Activated CD4-positive, alpha-beta memory T cell treated with anti-CD3 and anti-CD28 coated beads, Interleukin-2, amount 10 ng/mL, durations not matched to agents 7 days and 5 days (primary cell): Measurements from ENCODE around the gene CD40LG. TPM values are rescaled to one million over a fixed set of nuclear protein-coding genes. Genes with fewer than 3 reads are reported as not detected.
A peak's percentile ranks its signal among the peaks of the same experiment; 100 is the strongest.

Experiments
- CTCF ChIA-PET: fragments of 350-600 bp; sonication (Branson Sonifier 250); formaldehyde crosslinking; loops from one replicate; lab custom pipeline; 2021; ENCODE audit warnings: antibody characterized with exemption, inconsistent platforms; lab: Charles Lee
- POLR2A ChIA-PET: fragments of 350-600 bp; sonication (Branson Sonifier 250); formaldehyde crosslinking; loops from one replicate; lab custom pipeline; 2021; ENCODE audit warnings: antibody characterized with exemption; lab: Charles Lee
- DNase-seq: peaks from one replicate; pipeline ENCODE4 v3.0.0-alpha.2; 2020
- H3K27ac Mint-ChIP-seq: one replicate; pipeline ENCODE4 v1.8.0; 2021; ENCODE audit warnings: mild to moderate bottlenecking, mixed read lengths
- H3K27me3 Mint-ChIP-seq: one replicate; pipeline ENCODE4 v1.8.0; 2021; ENCODE audit warnings: mixed read lengths
- H3K36me3 Mint-ChIP-seq: one replicate; pipeline ENCODE4 v1.8.0; 2021; ENCODE audit warnings: low read depth, mixed read lengths
- H3K4me1 Mint-ChIP-seq: one replicate; pipeline ENCODE4 v1.8.0; 2021; ENCODE audit warnings: mixed read lengths
- H3K4me3 Mint-ChIP-seq: one replicate; pipeline ENCODE4 v1.8.0; 2021; ENCODE audit warnings: mild to moderate bottlenecking, mixed read lengths
- H3K9me3 Mint-ChIP-seq: one replicate; pipeline ENCODE4 v1.8.0; 2021; ENCODE audit warnings: mixed read lengths
- total RNA-seq, 2 experiments: library from RNA; stranded (reverse); gene quantifications; one replicate each; pipeline ENCODE4 v1.2.3, GENCODE V29; 2021

The CD40LG gene
- total RNA-seq, result 100 to 1,000 TPM; 139 TPM

DNA sequence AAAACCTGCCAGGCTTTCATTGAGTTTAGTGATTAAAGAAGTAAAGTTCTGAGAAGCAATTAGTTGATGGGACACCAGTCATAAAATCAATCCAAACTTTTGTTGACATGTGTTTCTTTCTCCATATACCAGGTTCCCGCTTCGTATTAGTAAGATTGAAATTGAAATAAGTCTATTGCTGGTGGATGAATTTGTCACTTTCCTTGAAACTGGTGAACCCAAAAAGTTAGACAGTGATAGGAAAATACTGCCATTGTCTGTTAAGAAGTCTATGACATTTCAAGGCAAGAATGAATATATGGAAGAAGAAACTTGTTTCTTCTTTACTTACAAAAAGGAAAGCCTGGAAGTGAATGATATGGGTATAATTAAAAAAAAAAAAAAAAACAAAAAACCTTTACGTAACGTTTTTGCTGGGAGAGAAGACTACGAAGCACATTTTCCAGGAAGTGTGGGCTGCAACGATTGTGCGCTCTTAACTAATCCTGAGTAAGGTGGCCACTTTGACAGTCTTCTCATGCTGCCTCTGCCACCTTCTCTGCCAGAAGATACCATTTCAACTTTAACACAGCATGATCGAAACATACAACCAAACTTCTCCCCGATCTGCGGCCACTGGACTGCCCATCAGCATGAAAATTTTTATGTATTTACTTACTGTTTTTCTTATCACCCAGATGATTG is at the start of gene CD40LG:
TSS of gene CD40LG (plus strand) at position 482 of the 684 bp plus-strand sequence. CDS start at position 573, 91 bp downstream.
- peak; percentile 56 for DNase-seq
- POLR2A ChIA-PET, result interaction anchor here (0.7 to 7.1 kb wide), 13 partner anchors 7 to 132 kb away, joined by 3 to 90 read pairs (median 7); no protein-coding TSS in a partner anchor
- peak within 1 kb of the TSS; percentile 96 for H3K4me3 Mint-ChIP-seq
- peak within 1 kb of the TSS; percentile 91 for H3K27ac Mint-ChIP-seq
- CTCF ChIA-PET, result interaction anchor here (1.5 to 2.0 kb wide), 2 partner anchors 22 kb away, joined by 5 to 6 read pairs; no protein-coding TSS in a partner anchor
- H3K36me3 Mint-ChIP-seq, result peaks cover 58% of the 10 kb centered on the region
- H3K9me3 Mint-ChIP-seq, result no peaks in the 10 kb centered on the region
- H3K27me3 Mint-ChIP-seq, result no peaks in the 10 kb centered on the region
- peaks cover 50% of the 10 kb centered on the region for H3K4me1 Mint-ChIP-seq

DNA sequence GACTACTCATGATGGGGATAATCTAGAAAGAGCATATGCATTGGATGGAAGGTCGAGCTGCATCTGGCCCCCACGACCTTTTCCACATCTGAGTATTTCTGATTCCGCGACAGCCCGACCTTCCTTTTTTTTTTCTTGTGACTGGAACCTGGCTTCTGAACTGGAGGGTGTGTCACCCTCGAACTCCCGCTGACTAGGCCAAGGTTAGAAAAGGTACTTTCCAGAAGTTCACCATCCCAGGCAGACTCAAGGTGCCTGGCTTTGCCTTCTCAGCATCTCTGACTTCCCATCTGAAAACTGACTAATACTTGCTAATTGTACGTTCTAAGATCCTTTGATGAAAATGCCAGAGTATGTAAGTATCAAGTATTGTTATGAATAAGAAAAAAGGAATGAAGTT is 49.3 kb upstream of the CD40LG start:
- Mint-ChIP-seq H3K4me1 (peaks cover 55% of the 10 kb centered on the region), H3K27ac (peak overlapping the region; percentile 75), H3K9me3 (peaks cover 3% of the 10 kb centered on the region), H3K36me3 (peaks cover 6% of the 10 kb centered on the region), H3K27me3 (no peaks in the 10 kb centered on the region), H3K4me3 (peak overlapping the region; percentile 30)
- DNase-seq, result no peak
- ChIA-PET CTCF (interaction anchor here (1.0 to 2.6 kb wide), 3 partner anchors 10 to 96 kb away, joined by 3 to 11 read pairs (median 7); no protein-coding TSS in a partner anchor), POLR2A (interaction anchor here (1.2 to 1.8 kb wide), 3 partner anchors 12 to 51 kb away, joined by 4 to 8 read pairs (median 4); no protein-coding TSS in a partner anchor)

DNA sequence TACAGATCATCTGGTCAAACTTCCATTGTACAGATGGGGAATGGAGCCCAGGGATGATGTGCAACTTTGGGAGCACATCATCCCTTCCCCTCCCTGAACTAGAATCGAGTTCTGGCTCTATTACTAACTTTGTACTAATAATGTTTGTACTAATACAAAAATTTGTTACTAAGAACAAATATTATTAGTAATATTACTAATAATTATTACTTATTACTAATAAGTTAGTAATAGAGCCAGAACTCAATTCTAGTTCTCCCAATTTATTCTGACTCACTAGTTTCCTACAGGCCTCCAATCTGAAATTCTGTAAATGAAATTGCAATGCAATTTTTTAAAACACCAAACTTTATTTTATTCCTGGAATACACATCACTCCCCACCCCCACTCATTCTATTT is 47.9 kb upstream of the CD40LG start:
- no peaks in the 10 kb centered on the region for H3K27me3 Mint-ChIP-seq
- DNase-seq, result no peak
- peaks cover 57% of the 10 kb centered on the region for H3K4me1 Mint-ChIP-seq
- ChIA-PET POLR2A (interaction anchor here (0.6 to 1.4 kb wide), 3 partner anchors 23 to 50 kb away, joined by 3 to 4 read pairs (median 3); no protein-coding TSS in a partner anchor), CTCF (interaction anchor here (2.4 to 2.6 kb wide), 2 partner anchors 9 to 23 kb away, joined by 7 to 11 read pairs; no protein-coding TSS in a partner anchor)
- peaks cover 2% of the 10 kb centered on the region for H3K36me3 Mint-ChIP-seq
- H3K9me3 Mint-ChIP-seq, result no peaks in the 10 kb centered on the region
- H3K4me3 Mint-ChIP-seq, result no peak overlapping the region
- no peak overlapping the region for H3K27ac Mint-ChIP-seq

DNA sequence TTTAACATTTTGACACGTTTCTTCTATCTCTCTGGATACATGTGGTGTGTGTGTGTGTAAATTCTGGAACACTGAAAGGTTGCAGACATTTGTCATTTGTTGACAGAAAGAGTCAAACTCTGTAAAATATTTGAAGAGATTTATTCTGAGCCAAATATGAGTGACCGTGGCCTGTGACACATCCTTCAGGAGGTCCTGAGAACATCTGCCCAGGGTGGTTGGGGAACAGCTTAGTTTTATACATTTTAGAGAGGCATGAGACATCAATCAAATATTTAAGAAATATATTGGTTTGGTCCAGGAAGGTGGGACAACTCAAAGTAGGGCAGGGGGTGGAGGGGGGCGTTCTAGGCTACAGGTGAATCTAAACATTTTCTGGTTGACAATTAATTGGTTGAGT is 40.7 kb upstream of the CD40LG start:
- DNase-seq, result no peak
- Mint-ChIP-seq H3K36me3 (peaks cover 8% of the 10 kb centered on the region), H3K27ac (no peak overlapping the region), H3K27me3 (no peaks in the 10 kb centered on the region), H3K4me1 (peaks cover 60% of the 10 kb centered on the region), H3K4me3 (no peak overlapping the region), H3K9me3 (peaks cover 4% of the 10 kb centered on the region)
- POLR2A ChIA-PET, result interaction anchor here (0.9 to 4.1 kb wide), 3 partner anchors 28 to 87 kb away, joined by 3 to 18 read pairs (median 12); no protein-coding TSS in a partner anchor
- CTCF ChIA-PET, result interaction anchor here (1.3 to 4.9 kb wide), 7 partner anchors 10 to 101 kb away, joined by 4 to 46 read pairs (median 7); no protein-coding TSS in a partner anchor

DNA sequence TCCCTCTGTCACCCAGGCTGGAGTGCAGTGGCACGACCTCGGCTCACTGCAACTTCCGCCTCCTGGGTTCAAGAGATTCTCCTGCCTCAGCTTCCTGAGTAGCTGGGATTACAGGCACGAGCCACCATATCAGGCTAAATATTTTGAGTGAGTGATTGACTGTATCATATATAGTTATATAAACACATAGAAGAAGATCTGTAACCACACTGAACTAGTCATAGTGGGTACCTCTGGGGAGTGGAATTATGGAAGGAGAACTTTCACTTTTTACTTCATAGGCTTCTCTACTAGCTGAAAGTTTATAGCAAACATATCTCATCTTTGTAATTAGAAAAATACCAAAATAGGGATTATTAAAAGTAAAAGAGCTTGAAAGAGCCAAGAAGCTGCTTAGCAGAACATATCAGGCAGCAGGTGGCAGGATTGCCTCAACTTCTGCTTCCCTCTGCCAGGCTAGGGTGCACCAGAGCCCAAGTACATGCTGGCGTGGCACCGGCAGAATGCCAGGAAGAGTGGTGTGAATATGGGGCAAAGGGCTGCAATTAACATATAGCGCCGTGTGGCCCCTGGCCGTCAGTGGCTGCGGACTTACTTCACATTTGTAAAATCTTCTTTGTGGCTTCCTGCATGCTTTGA is 39.5 kb upstream of the CD40LG start:
- H3K27me3 Mint-ChIP-seq, result no peaks in the 10 kb centered on the region
- peak; percentile 72 for DNase-seq
- H3K27ac Mint-ChIP-seq, result peak overlapping the region; percentile 67
- peaks cover 8% of the 10 kb centered on the region for H3K36me3 Mint-ChIP-seq
- H3K4me1 Mint-ChIP-seq, result peaks cover 58% of the 10 kb centered on the region
- CTCF ChIA-PET, result interaction anchor here (0.7 to 4.9 kb wide), 23 partner anchors 9 to 316 kb away, joined by 3 to 46 read pairs (median 5); no protein-coding TSS in a partner anchor
- H3K4me3 Mint-ChIP-seq, result peak overlapping the region; percentile 41
- POLR2A ChIA-PET, result interaction anchor here (0.6 to 4.1 kb wide), 18 partner anchors 9 to 272 kb away, joined by 3 to 34 read pairs (median 4); partner anchors contain the start of gene RBMX
- H3K9me3 Mint-ChIP-seq, result peaks cover 4% of the 10 kb centered on the region

DNA sequence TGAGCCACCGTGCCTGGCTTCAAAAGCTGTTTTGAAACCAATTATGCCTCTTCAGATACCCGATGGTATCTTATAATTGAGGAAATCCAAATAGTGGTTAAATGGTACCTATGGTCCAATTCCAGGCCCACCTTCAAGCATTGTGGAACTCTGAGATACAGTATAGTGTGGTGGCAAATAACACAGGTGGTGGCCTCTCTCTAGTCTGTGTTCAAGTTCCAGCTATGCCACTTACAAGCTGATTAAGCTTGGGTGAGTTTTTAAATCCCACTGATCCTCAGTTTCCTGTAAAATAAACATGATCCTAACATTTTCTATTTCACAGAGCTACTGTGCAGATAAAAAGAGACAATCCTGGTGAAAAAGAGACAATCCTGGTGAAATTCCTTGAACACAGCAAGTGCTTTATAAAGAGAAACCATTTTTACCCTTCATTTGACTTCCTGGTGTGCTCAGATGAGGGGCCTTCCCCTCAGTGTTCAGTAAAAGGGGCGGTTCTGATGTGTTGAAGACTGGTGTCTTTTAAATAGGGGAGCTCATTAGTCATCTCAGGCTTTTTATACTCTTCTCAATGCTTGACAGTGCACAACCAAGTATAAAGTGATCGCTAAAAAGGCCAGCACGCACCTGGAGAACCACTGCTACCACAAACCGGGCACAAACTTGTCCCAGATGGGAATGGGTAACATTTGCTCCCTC is 30.8 kb upstream of the CD40LG start:
- peaks cover 66% of the 10 kb centered on the region for H3K4me1 Mint-ChIP-seq
- POLR2A ChIA-PET, result interaction anchor here (0.6 to 4.8 kb wide), 17 partner anchors 9 to 263 kb away, joined by 3 to 61 read pairs (median 8); partner anchors contain the start of genes HTATSF1 and RBMX
- CTCF ChIA-PET, result interaction anchor here (0.6 to 2.0 kb wide), 8 partner anchors 9 to 297 kb away, joined by 3 to 13 read pairs (median 4); no protein-coding TSS in a partner anchor

DNA sequence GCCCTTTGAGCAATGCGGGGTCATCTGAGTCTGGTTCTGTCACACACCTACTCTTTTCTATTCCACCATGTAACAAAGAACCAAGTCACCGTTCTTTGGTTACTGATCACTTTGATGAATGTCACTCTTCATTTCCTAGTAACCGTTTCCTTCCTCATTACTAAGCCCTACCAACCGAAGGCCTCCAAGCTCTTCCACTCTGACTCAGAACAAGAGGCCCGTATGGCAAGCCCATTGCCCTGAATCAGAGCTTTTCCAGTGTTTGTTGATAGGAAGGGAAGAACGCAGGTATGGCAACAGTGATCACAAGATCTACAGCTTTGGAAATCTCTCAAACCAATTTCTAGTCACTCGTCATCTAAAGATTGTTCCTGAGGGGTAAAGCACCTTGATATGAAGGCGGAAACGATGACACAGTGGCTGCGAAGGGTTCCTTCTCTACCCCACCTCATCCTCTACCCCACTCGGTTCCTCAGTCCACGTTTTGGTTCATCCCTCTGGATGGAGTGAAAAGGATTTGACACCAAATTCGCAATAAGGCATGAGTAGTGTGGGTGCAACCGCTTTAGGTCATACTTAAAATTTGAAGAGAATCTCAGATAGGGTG is 28.0 kb upstream of the CD40LG start:
- CTCF ChIA-PET, result interaction anchor here (1.4 kb wide), 1 partner anchor 57 kb away, joined by 3 read pairs; no protein-coding TSS in a partner anchor
- H3K4me1 Mint-ChIP-seq, result peaks cover 89% of the 10 kb centered on the region
- H3K27me3 Mint-ChIP-seq, result no peaks in the 10 kb centered on the region
- POLR2A ChIA-PET, result interaction anchor here (0.8 to 4.8 kb wide), 9 partner anchors 8 to 160 kb away, joined by 3 to 61 read pairs (median 4); no protein-coding TSS in a partner anchor
- DNase-seq, result peak; percentile 59
- peaks cover 3% of the 10 kb centered on the region for H3K9me3 Mint-ChIP-seq
- H3K36me3 Mint-ChIP-seq, result peaks cover 5% of the 10 kb centered on the region
- peak overlapping the region; percentile 84 for H3K27ac Mint-ChIP-seq
- peak overlapping the region; percentile 26 for H3K4me3 Mint-ChIP-seq

More for the DNA sequence above, 30.8 kb upstream of the CD40LG start:
- peak; percentile 35 for DNase-seq
- H3K4me3 Mint-ChIP-seq, result peak overlapping the region; percentile 32
- H3K27me3 Mint-ChIP-seq, result no peaks in the 10 kb centered on the region
- no peaks in the 10 kb centered on the region for H3K9me3 Mint-ChIP-seq
- H3K36me3 Mint-ChIP-seq, result no peaks in the 10 kb centered on the region
- H3K27ac Mint-ChIP-seq, result peak overlapping the region; percentile 87

DNA sequence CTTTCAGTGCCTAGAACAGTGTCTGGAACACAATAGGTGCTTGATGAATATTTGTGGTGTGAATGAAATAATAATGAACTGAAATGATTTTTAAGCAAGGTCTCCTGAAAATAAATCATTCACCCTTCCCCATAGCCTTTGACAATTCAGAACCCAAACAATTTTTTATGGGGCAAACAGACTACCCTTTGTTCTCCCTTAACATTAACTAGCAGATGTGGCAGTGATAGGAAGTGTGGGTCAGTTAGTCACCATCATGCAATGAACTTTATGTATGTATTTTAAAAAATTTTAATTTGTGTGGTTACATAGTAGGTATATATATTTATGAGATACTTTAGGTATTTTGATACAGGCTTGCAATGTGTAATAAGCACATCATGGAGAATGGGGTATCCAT is 27.2 kb upstream of the CD40LG start:
- Mint-ChIP-seq H3K9me3 (peaks cover 3% of the 10 kb centered on the region), H3K27ac (peak overlapping the region; percentile 84), H3K4me3 (no peak overlapping the region), H3K27me3 (no peaks in the 10 kb centered on the region), H3K36me3 (peaks cover 5% of the 10 kb centered on the region), H3K4me1 (peaks cover 93% of the 10 kb centered on the region)
- ChIA-PET CTCF (no interaction called here), POLR2A (interaction anchor here (0.8 to 4.8 kb wide), 4 partner anchors 8 to 36 kb away, joined by 3 to 61 read pairs (median 13); no protein-coding TSS in a partner anchor)
- no peak for DNase-seq

DNA sequence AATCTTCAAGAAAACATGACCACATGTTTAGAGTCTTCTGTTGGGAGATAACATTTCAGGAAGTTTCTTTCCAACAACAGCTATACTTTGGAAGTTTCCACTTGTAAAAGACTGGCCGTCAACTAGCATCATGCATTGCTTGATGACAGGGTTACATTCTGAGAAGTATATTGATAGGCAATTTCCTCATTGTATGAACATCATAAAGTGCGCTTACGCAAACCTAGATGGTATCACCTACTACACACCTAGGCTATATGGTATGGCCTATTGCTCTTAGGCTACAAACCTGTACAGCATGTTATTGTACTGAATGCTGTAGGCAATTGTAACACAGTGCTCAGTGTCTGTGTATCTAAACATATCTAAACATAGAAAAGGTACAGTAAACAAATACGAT is 25.4 kb upstream of the CD40LG start:
- peak overlapping the region; percentile 81 for H3K27ac Mint-ChIP-seq
- peaks cover 5% of the 10 kb centered on the region for H3K36me3 Mint-ChIP-seq
- POLR2A ChIA-PET, result interaction anchor here (0.6 to 1.2 kb wide), 8 partner anchors 8 to 31 kb away, joined by 3 to 4 read pairs (median 3); no protein-coding TSS in a partner anchor
- H3K4me1 Mint-ChIP-seq, result peaks cover 96% of the 10 kb centered on the region
- no peak for DNase-seq
- H3K27me3 Mint-ChIP-seq, result no peaks in the 10 kb centered on the region
- H3K9me3 Mint-ChIP-seq, result peaks cover 3% of the 10 kb centered on the region
- CTCF ChIA-PET, result interaction anchor here (1.3 kb wide), 1 partner anchor 15 kb away, joined by 6 read pairs; no protein-coding TSS in a partner anchor
- H3K4me3 Mint-ChIP-seq, result no peak overlapping the region

DNA sequence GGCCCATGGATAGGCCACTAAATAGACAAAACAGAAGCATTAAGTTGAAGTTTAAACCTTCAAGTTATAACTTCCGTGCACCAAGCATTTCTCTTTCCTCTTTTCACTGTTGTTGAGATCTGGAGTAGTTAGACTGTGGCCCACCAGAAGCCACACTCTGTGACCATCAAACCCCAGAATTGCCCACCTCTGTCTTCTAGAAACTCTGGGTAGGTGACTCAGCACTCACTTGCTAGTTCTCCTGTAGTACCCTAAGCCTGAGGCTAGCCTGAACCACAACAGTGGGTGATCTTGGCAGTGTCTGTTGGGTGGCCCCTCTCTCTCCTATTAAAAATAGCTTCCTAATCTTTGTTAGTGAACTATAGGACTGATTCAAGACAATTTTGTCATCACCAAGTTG is 24.6 kb upstream of the CD40LG start:
- H3K4me3 Mint-ChIP-seq, result no peak overlapping the region
- DNase-seq, result peak; percentile 55
- peaks cover 5% of the 10 kb centered on the region for H3K36me3 Mint-ChIP-seq
- no peaks in the 10 kb centered on the region for H3K27me3 Mint-ChIP-seq
- H3K9me3 Mint-ChIP-seq, result peaks cover 3% of the 10 kb centered on the region
- H3K4me1 Mint-ChIP-seq, result peaks cover 97% of the 10 kb centered on the region
- ChIA-PET POLR2A (interaction anchor here (0.8 to 5.7 kb wide), 6 partner anchors 12 to 37 kb away, joined by 3 to 66 read pairs (median 3); no protein-coding TSS in a partner anchor), CTCF (interaction anchor here (0.5 to 1.3 kb wide), 2 partner anchors 15 to 635 kb away, joined by 4 to 6 read pairs; no protein-coding TSS in a partner anchor)
- peak overlapping the region; percentile 81 for H3K27ac Mint-ChIP-seq

DNA sequence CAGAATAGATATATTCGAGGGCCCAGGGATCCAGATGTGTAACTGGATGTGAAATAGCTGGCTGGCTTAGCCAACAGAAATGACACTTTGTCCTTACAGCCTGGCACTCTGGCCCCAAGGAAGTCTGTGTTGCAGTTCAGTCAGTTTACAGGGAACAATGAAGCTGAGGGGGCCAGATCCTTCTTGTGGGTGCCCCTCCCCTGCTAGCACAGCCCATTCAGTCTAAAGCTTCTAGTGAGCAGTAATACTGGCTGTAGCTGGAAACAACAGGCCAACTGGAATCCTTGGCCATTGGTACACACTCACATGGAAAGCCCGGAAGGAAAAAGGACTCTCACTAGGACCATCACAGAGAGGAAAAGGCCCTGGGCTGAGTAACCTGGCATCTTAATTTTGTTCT is 22.7 kb upstream of the CD40LG start:
- H3K36me3 Mint-ChIP-seq, result peaks cover 5% of the 10 kb centered on the region
- ChIA-PET CTCF (interaction anchor here (1.3 to 1.7 kb wide), 4 partner anchors 8 to 24 kb away, joined by 5 to 12 read pairs (median 6); no protein-coding TSS in a partner anchor), POLR2A (interaction anchor here (0.9 to 6.3 kb wide), 9 partner anchors 7 to 47 kb away, joined by 3 to 90 read pairs (median 48); no protein-coding TSS in a partner anchor)
- peaks cover 97% of the 10 kb centered on the region for H3K4me1 Mint-ChIP-seq
- peaks cover 3% of the 10 kb centered on the region for H3K9me3 Mint-ChIP-seq
- no peaks in the 10 kb centered on the region for H3K27me3 Mint-ChIP-seq
- DNase-seq, result no peak
- peak overlapping the region; percentile 95 for H3K27ac Mint-ChIP-seq
- H3K4me3 Mint-ChIP-seq, result no peak overlapping the region
